Ectodermal cell (in vitro differentiated cells): ENCODE results near the gene NBEAL1.
"Not testable (repeated sequence)": the region's sequence is repeated elsewhere in the genome, so short reads cannot be mapped to it uniquely, and the experiment has no call there.

ENCODE experiments used
- H3K27ac ChIP-seq: 2 replicates; pipeline ENCODE4 v1.7.0; 2013; ENCODE audit warnings: mild to moderate bottlenecking, low read depth, low read length; ENCODE audit not compliant: insufficient read depth, poor library complexity, severe bottlenecking
- H3K27me3 ChIP-seq: 2 replicates; pipeline ENCODE4 v1.7.0; 2013; ENCODE audit warnings: mild to moderate bottlenecking, low read length; ENCODE audit not compliant: insufficient read depth, control insufficient read depth, poor library complexity, severe bottlenecking
- H3K36me3 ChIP-seq: one replicate; pipeline ENCODE4 v1.7.0; 2013; ENCODE audit warnings: low read length; ENCODE audit not compliant: control insufficient read depth, insufficient read depth
- H3K4me1 ChIP-seq: one replicate; pipeline ENCODE4 v1.7.0; 2013; ENCODE audit warnings: low read length; ENCODE audit not compliant: control insufficient read depth, insufficient read depth
- H3K4me3 ChIP-seq: 2 replicates; pipeline ENCODE4 v1.7.0; 2013; ENCODE audit warnings: low read depth, low read length, control low read depth; ENCODE audit not compliant: insufficient read depth
- H3K9me3 ChIP-seq: 2 replicates; pipeline ENCODE4 v1.7.0; 2013; ENCODE audit warnings: mild to moderate bottlenecking, low read length, moderate library complexity; ENCODE audit not compliant: control insufficient read depth
- WGBS, 2 experiments: methylation state at CpG; one replicate each; pipeline ENCODE4 v1.1.7; 2013; ENCODE audit warnings: missing lambda C conversion rate in 2 of 2; 5-methylcytosine and 5-hydroxymethylcytosine counted together

NBEAL1 gene

DNA sequence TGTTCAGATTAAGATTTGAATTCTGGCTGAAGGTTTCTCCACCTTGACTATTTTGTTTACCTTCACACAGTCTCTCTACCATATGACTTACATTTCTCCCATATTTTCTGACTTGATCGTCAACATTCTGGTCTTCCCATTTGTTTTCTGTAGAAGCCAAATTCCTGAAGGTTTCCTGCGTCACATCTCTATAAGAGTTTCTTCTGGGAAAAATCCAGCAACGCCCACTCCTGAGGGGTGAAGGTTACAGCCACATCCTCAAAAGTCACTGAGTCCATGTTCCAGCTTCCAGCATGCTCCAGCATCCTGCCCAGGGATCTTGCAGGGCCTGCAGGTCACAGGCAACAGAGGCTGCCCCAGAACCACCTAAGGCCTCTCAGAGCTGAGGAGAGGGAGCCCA, 47.5 kb downstream of the NBEAL1 start:
- Histone ChIP-seq H3K36me3 (no peaks in the 10 kb centered on the region), H3K4me1 (no peaks in the 10 kb centered on the region), H3K27me3 (no peaks in the 10 kb centered on the region), H3K27ac (no peak overlapping the region), H3K9me3 (no peaks in the 10 kb centered on the region), H3K4me3 (no peak overlapping the region)
- WGBS, 2 experiments, result 92 to 97% methylated on average over 3 of the region's 3 CpGs

DNA sequence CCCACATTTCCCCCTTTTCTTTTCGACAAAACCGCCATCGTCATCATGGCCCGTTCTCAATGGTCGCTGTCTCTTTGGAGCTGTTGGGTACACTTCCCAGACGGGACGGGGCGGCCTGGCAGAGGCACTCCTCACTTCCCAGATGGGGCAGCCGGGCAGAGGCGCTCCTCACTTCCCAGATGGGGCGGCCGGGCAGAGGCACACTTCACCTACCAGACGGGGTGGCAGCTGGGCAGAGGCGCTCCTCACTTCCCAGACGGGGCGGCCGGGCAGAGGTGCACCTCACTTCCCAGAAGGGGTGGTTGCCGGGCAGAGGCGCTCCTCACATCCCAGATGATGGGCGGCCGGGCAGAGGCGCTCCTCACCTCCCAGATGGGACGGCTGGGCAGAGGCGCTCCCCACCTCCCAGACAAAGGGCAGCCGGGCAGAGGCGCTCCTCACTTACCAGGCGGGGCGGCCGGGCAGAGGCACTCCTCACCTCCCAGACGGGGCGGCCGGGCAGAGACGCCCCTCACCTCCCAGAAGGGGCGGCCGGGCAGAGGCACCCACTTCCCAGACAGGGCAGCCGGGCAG, 51.9 kb downstream of the NBEAL1 start:
- not testable (repeated sequence) for H3K4me1 ChIP-seq, H3K27me3 ChIP-seq, H3K36me3 ChIP-seq, H3K4me3 ChIP-seq, H3K9me3 ChIP-seq, H3K27ac ChIP-seq
- 95% methylated on average over 36 of the region's 36 CpGs for WGBS, 2 experiments

DNA sequence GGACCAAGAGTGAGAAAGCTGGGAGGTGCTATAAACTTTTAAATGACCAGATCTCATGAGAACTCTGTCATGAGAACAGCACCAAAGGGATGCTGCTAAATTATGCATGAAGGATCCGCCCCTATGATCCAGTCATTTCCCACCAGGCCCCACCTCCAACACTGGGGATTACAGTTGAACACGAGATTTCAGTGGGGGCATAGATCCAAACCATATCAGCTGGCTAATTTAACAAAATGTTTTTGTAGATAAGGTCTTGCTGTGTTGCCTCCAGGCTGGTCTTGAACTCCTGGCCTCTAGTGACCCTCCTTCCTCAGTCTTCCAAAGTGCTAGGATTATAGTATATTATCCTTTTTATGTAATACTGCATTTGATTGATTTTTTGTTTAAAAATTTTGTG, 56.0 kb downstream of the NBEAL1 start:
- no peak overlapping the region for H3K4me3 ChIP-seq
- H3K27ac ChIP-seq, result no peak overlapping the region
- no peaks in the 10 kb centered on the region for H3K36me3 ChIP-seq
- no peaks in the 10 kb centered on the region for H3K4me1 ChIP-seq
- 91 to 93% methylated on average over 2 of the region's 2 CpGs for WGBS, 2 experiments
- no peaks in the 10 kb centered on the region for H3K9me3 ChIP-seq
- no peaks in the 10 kb centered on the region for H3K27me3 ChIP-seq

DNA sequence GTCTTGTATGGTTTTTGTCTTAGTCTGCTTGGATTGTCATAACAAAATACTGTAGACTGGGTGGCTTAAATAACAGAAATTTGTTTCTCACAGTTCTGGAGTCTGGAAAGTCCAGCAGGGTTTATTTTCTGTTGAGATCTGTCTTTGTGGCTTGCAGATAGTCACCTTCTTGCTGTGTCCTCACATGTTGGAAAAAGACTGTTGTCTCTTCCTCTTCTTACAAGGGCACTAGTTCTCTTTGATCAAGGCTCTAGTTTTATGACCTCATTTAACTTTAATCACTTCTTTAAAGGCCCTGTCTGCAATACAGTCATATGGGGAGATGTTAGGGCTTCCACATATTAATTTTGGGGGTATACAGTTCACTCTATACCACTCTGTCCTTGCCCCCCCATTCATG, 56.5 kb downstream of the NBEAL1 start:
- Histone ChIP-seq H3K4me1 (no peaks in the 10 kb centered on the region), H3K9me3 (no peaks in the 10 kb centered on the region), H3K4me3 (no peak overlapping the region), H3K27me3 (no peaks in the 10 kb centered on the region), H3K27ac (no peak overlapping the region), H3K36me3 (no peaks in the 10 kb centered on the region)

DNA sequence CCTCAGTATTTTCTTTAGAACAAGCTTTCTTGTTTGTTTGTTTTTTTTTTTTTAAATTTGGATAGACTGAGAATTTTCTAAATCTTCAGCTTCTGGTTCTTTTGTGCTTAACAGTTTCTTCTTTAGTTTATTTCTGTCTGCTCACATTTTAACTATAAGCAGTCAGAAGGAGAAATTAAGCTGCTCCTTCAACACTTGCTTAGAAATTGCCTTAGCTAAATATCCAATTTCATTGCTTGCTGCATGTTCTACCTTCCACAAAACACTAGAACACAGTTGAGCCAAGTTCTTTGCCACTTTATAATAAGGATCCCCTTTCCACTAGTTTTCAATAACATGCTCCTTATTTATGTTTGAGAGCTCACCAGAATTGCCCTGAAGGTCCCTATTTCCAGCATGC, 57.7 kb downstream of the NBEAL1 start:
- Histone ChIP-seq H3K4me1 (no peaks in the 10 kb centered on the region), H3K4me3 (no peak overlapping the region), H3K36me3 (no peaks in the 10 kb centered on the region), H3K9me3 (no peaks in the 10 kb centered on the region), H3K27me3 (no peaks in the 10 kb centered on the region), H3K27ac (no peak overlapping the region)

DNA sequence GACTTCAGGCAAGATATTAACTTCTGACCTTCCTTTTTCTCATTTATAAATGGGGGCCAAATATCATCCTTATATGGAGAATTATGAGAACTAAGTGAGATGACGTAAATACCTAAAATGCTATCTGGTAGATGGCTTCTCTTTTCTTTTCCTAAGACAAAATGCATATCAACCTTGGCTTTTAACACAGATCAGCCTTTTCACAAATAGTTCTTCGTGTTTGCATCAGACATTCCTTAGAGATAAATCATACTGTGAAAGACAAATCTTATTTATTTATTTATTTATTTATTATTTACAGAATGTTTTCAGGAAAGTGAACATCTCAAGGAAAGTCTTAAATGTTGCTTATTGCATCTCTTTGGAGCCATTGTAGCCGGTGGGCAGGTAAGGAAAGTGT, 62.8 kb downstream of the NBEAL1 start:
- Histone ChIP-seq H3K4me3 (no peak overlapping the region), H3K9me3 (no peaks in the 10 kb centered on the region), H3K36me3 (no peaks in the 10 kb centered on the region), H3K27ac (no peak overlapping the region), H3K4me1 (no peaks in the 10 kb centered on the region), H3K27me3 (no peaks in the 10 kb centered on the region)
- WGBS, 2 experiments, result 89 to 100% methylated on average over 2 of the region's 3 CpGs

DNA sequence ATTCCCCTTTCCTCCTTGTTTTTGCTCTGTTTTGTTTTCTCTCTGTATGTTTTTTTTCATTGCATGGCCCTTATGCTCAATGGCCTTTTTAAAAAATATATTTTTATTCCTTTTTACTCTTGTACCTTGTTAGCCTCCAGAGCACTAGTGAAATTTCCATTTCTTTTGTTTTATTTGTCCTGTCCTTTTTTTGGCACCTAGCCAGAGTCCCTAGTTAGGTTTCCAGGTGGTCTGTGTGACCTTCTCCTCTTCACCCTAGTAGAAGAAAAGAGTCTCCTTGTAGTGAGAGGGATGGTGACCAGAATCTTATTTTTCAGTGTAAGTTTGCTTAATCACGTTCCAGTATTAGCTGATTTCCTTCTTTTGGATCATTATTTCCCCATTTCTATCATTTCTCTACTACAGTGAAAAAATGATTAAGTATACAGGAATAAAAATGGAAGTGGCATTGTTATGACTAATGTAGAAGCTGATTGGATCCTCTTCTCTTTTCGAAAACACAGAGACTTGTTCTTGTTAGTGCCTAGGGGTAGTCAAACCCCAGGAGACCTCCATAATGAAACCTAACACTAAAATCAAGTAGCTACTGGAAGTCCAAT, 65.9 kb downstream of the NBEAL1 start:
- 86 to 94% methylated on average over 1 of the region's 2 CpGs for WGBS, 2 experiments
- Histone ChIP-seq H3K4me1 (no peaks in the 10 kb centered on the region), H3K27me3 (no peaks in the 10 kb centered on the region), H3K27ac (no peak overlapping the region), H3K36me3 (no peaks in the 10 kb centered on the region), H3K9me3 (no peaks in the 10 kb centered on the region), H3K4me3 (no peak overlapping the region)

DNA sequence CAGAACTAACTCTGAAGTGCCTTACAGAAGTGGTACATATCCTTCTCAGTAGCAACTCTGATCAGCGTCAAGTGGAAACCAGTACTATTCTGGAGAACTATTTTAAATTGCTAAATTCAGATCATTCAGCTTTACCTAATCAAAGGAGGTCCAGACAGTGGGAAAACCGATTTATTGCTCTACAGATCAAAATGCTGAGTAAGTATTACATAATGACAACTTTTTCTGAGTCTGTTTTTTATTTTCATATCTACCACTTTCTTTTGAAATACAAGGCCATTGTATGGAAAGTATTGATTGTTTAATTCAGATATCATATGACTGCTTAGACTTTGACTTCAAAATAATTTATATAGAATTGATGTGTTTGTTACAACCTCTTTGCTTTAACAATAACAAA, 68.7 kb downstream of the NBEAL1 start:
- 76 to 100% methylated on average over 2 of the region's 2 CpGs for WGBS, 2 experiments
- no peaks in the 10 kb centered on the region for H3K27me3 ChIP-seq
- no peaks in the 10 kb centered on the region for H3K4me1 ChIP-seq
- H3K36me3 ChIP-seq, result no peaks in the 10 kb centered on the region
- H3K4me3 ChIP-seq, result no peak overlapping the region
- H3K27ac ChIP-seq, result no peak overlapping the region
- H3K9me3 ChIP-seq, result no peaks in the 10 kb centered on the region

DNA sequence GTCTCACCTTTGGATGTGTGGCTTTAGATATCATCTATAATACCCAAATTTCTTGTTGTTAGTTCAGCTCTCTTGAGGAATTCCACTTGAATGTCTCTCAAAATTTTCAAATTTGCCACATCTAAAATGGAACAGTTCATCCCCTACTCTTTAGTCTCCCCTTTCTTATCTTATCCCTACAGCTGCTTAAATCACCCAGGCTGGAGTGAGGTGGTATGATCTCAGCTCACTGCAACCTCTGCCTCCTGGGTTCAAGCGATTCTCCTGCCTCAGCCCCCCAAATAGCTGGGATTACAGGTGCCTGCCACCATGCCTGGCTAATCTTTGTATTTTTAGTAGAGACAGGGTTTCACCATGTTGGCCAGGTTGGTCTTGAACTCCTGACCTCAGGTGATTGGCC, 71.7 kb downstream of the NBEAL1 start:
- H3K4me3 ChIP-seq, H3K27me3 ChIP-seq, H3K4me1 ChIP-seq, H3K36me3 ChIP-seq, H3K9me3 ChIP-seq, H3K27ac ChIP-seq: not testable (repeated sequence)
- 92 to 100% methylated on average over 1 of the region's 1 CpG for WGBS, 2 experiments

DNA sequence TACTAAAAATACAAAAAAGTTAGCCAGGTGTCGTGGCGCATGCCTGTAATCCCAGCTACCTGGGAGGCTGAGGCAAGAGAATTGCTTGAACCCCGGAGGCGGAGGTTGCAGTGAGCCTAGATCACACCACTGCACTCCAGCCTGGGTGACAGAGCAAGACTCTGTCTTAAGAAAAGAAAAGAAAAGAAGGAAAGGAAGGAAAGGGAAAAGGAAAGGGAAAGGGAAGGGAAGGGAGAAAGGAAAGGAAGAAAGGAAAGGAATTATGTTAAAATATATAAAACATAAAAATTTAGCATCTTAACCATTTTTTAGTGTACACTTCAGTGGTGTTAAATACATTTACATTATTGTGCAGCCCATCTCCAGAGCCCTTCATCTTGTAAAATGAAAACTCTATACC, 76.0 kb downstream of the NBEAL1 start:
- not testable (repeated sequence) for H3K36me3 ChIP-seq, H3K27me3 ChIP-seq, H3K27ac ChIP-seq, H3K9me3 ChIP-seq, H3K4me3 ChIP-seq, H3K4me1 ChIP-seq
- WGBS, 2 experiments, result 89 to 97% methylated on average over 4 of the region's 4 CpGs

DNA sequence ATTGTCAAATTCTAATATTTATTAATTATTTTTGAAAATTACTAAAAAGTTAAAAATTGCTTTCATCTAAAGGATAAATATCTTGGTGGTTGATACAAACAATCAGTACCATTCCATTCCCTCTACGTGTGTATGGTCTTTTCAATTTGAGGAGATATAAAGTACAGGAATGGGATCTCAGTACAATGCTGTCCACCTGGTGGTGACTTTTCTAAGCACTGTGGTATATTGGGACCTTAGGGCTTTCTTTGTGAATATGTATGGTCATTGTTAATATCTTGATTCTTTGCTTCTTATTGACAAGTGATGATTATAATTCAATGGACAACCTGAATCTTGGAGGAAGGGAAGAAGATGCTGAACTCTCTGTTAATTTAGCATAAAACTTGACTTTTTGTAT, 83.1 kb downstream of the NBEAL1 start:
- no peaks in the 10 kb centered on the region for H3K9me3 ChIP-seq
- no peak overlapping the region for H3K27ac ChIP-seq
- no peaks in the 10 kb centered on the region for H3K36me3 ChIP-seq
- H3K4me3 ChIP-seq, result no peak overlapping the region
- no peaks in the 10 kb centered on the region for H3K27me3 ChIP-seq
- no peaks in the 10 kb centered on the region for H3K4me1 ChIP-seq
- 80 to 100% methylated on average over 1 of the region's 1 CpG for WGBS, 2 experiments
